ENCODE data around the gene COX6B1.

Gene COX6B1

GRCh38 chr19:35641515-35642151, 6.5 kb upstream of the COX6B1 start, which contains the start of gene ETV2:
Gene ETV2 (plus strand): TSS chr19:35641745. CDS start chr19:35642461, 716 bp downstream.
- peak; percentile 73 for DNase-seq (ENCODE audit: low spot score)
- no peak for TF ChIP-seq CTCF (IDR thresholded peaks at IDR 0.05; ENCODE audit: borderline replicate concordance, control extremely low read depth, extremely low read depth, insufficient read depth, missing control alignments)
- in situ Hi-C loops (cut with MboI; ENCODE audit: low sequenced_read_pairs, unreplicated experiment), result no loop called here

GRCh38 chr19:35642312-35642711, 5.8 kb upstream of the COX6B1 start:
- no peak for DNase-seq (ENCODE audit: low spot score)
- in situ Hi-C loops (cut with MboI; ENCODE audit: low sequenced_read_pairs, unreplicated experiment), result no loop called here
- TF ChIP-seq CTCF (IDR thresholded peaks at IDR 0.05; ENCODE audit: borderline replicate concordance, control extremely low read depth, extremely low read depth, insufficient read depth, missing control alignments), result no peak

GRCh38 chr19:35642798-35643254, 5.3 kb upstream of the COX6B1 start:
- no peak for DNase-seq (ENCODE audit: low spot score)
- no peak for TF ChIP-seq CTCF (IDR thresholded peaks at IDR 0.05; ENCODE audit: borderline replicate concordance, control extremely low read depth, extremely low read depth, insufficient read depth, missing control alignments)
- in situ Hi-C loops (cut with MboI; ENCODE audit: low sequenced_read_pairs, unreplicated experiment), result no loop called here

- DNase-seq (ENCODE audit: low spot score), result peak; percentile 90
- peak; percentile 17 for TF ChIP-seq CTCF (IDR thresholded peaks at IDR 0.05; ENCODE audit: borderline replicate concordance, control extremely low read depth, extremely low read depth, insufficient read depth, missing control alignments)
These were observed 4.6 kb upstream of the COX6B1 start for GRCh38 chr19:35643255-35644205.

GRCh38 chr19:35644206-35644986, 3.7 kb upstream of the COX6B1 start:
- no peak for TF ChIP-seq CTCF (IDR thresholded peaks at IDR 0.05; ENCODE audit: borderline replicate concordance, control extremely low read depth, extremely low read depth, insufficient read depth, missing control alignments)

More at GRCh38 chr19:35643255-35644205, 4.6 kb upstream of the COX6B1 start:
- in situ Hi-C loops (cut with MboI; ENCODE audit: low sequenced_read_pairs, unreplicated experiment), result no loop called here

More at GRCh38 chr19:35644206-35644986, 3.7 kb upstream of the COX6B1 start:
- peak; percentile 98 for DNase-seq (ENCODE audit: low spot score)
- in situ Hi-C loops (cut with MboI; ENCODE audit: low sequenced_read_pairs, unreplicated experiment), result no loop called here

Measured in GM13976 (cell line).